Prostate gland (tissue), 2 donors: ENCODE data around the gene SHOC2.

Experiments used
- CTCF ChIP-seq, 4 experiments: fragments of 200-600 bp in 2 of 4; fragments of 450-650 bp in 2 of 4; sonication (generic) in 2 of 4; IDR thresholded peaks; 1 replicate in 3 of 4; 2 replicates in 1 of 4; pipeline ENCODE4 v1.5.1; 2016 to 2019; ENCODE audit warnings: antibody characterized with exemption in 4 of 4, mild to moderate bottlenecking in 2 of 4, moderate library complexity in 2 of 4
- POLR2A ChIP-seq: fragments of 450-650 bp; IDR thresholded peaks from one replicate; pipeline ENCODE4 v1.6.1; 2016; ENCODE audit warnings: antibody characterized with exemption, mild to moderate bottlenecking

GRCh38 chr10:110964681-110965080, 45.3 kb downstream of the SHOC2 start:
- TF ChIP-seq POLR2A = no peak
- no peak for TF ChIP-seq CTCF (IDR thresholded peaks at IDR 0.05)
